Heart right ventricle (tissue), 16 donors: ENCODE results near the gene SERPINE2. TPM values are rescaled to one million over a fixed set of nuclear protein-coding genes. Genes with fewer than 3 reads are reported as not detected.

Experiments
- ATAC-seq, 8 donors: fragments of 200-7000 bp; cut with Tn5 transposase; one replicate each; pipeline ENCODE4 v1.9.1; 2020; ENCODE audit warnings: mild to moderate bottlenecking in 8 of 8, moderate library complexity in 8 of 8, moderate number of reproducible peaks in 1 of 8
- DNase-seq, 2 donors: peaks; one replicate each; pipeline ENCODE4 v3.0.0-alpha.2; 2020
- H3K27ac ChIP-seq, 10 donors: fragments of 200-600 bp; sonication (generic) in 2 of 10; one replicate each; pipeline versions ENCODE4 v1.5.0 to v1.8.0; 2020 to 2022; ENCODE audit warnings: mild to moderate bottlenecking in 3 of 10
- H3K27me3 ChIP-seq, 7 donors: fragments of 200-600 bp; one replicate each; pipeline ENCODE4 v1.8.0; 2021 to 2022; ENCODE audit warnings: mild to moderate bottlenecking in 2 of 7
- H3K36me3 ChIP-seq, 9 donors: fragments of 200-600 bp; sonication (generic) in 1 of 9; one replicate each; pipeline versions ENCODE4 v1.5.0 to v1.8.0; 2020 to 2022; ENCODE audit warnings: mild to moderate bottlenecking in 2 of 9
- H3K4me1 ChIP-seq, 9 donors: fragments of 200-600 bp; sonication (generic) in 1 of 9; one replicate each; pipeline versions ENCODE4 v1.5.0 to v1.8.0; 2020 to 2022; ENCODE audit warnings: mild to moderate bottlenecking in 4 of 9
- H3K4me3 ChIP-seq, 10 donors: fragments of 200-600 bp; sonication (generic) in 2 of 10; one replicate each; pipeline versions ENCODE4 v1.5.0 to v1.8.0; 2020 to 2022; ENCODE audit warnings: mild to moderate bottlenecking in 7 of 10, moderate library complexity in 2 of 10
- H3K9me3 ChIP-seq, 11 donors: fragments of 200-600 bp in 10 of 11; sonication (generic) in 2 of 11; one replicate each; pipeline versions ENCODE4 v1.5.0 to v1.8.0; 2013 to 2022; ENCODE audit warnings: mild to moderate bottlenecking in 2 of 11, control low read depth in 1 of 11, moderate library complexity in 1 of 11
- WGBS, 2 donors: extraction: QIAGEN DNeasy Blood & Tissue Kit; methylation state at CpG; one replicate each; pipeline ENCODE4 v1.1.7; 2013; ENCODE audit warnings: inconsistent platforms in 1 of 2; 5-methylcytosine and 5-hydroxymethylcytosine counted together
- intact Hi-C, 10 donors: fragments of 100-400 bp; cut with DNase I; formaldehyde crosslinking; loops; one replicate each; pipeline versions ENCODE4 v1.11.1 to v1.14.2; 2022
- polyA plus RNA-seq, 2 donors: library from polyadenylated mRNA; stranded (reverse); fragments of 200-250 nt; gene quantifications; one replicate each; pipeline ENCODE4 v1.2.3, GENCODE V29; 2013
- total RNA-seq, 10 donors: library from RNA; stranded (reverse); fragmentation: NEBNext Ultra II Directional in 3 of 10; extraction: Animal tissue kit (Norgen Biotek cat#: 25700) in 3 of 10; gene quantifications; one replicate each; pipeline versions ENCODE4 v1.2.1 to v1.2.4, GENCODE V29; 2021 to 2023
- TF ChIP-seq, protein P1 (sequence below), 9 donors: fragments of 200-600 bp; sonication (generic) in 2 of 9; IDR thresholded peaks; one replicate each; pipeline versions ENCODE4 v1.5.0 to v1.8.0; 2021 to 2022; ENCODE audit warnings: antibody characterized with exemption in 9 of 9, mild to moderate bottlenecking in 5 of 9, moderate library complexity in 1 of 9
- donor health status: Arrhythmogenic right ventricular cardiomyopathy.
- donor health status: ischemic (EF 13 %, LVEDD 7.1; RV severe dilation, severe dysfunction).
- donor health status: healthy with polysubstance abuse.
- donor health status: DM: no; HTN: yes; CAD: no.
- donor health status: DM: no; HTN: no; CAD: no.
- donor health status: ischemic (EF 25% LVEDD 6.9; RV normal size, moderate dysfunction).
- donor health status: ischemic (EF 25% LVEDD 5.7; RV mildly dilated, moderate dysfunction).
- donor health status: healthy.
- donor health status: DM: yes; HTN: yes; CAD: no.
- donor health status: Ischemic cardiomyopathy.
- donor health status: ischemic (EF 35%, LVEDD 5.7; RV mildly dilated, moderate dysfunction).
- donor health status: nonischemic (EF 11% LVEDD 7.7; RV severe dilation, severe dysfunction).
- donor health status: DM: yes; HTN: yes; CAD: no.
- donor health status: PGD.
- donor health status: ischemic (EF 29% LVEDD 5.4; RV normal size, mild dysfunction).
- donor health status: nonischemic (EF 23%, LVEDD 6.1; RV moderate dilation, normal function).

The SERPINE2 gene
- total and polyA plus RNA-seq, 12 donors = 5.3 to 56.6 (median 19.7) TPM

DNA sequence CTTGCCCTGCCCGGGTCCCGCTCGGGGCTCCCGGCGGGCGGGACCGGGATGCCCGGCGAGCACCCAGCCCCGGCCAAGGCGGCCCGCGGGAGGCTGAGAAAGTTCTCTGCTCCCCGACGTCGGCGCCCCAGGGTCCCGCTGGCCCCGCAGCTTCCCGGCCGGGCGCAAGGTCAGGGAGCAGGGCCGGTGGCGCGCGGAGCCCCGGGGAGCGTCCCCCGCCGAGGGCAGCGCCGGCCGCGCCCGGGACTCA is 331 bp downstream of the SERPINE2 start:
- Histone ChIP-seq H3K4me3 (peak overlapping the region; percentile 30 to 73 (median 64)), H3K4me1 (peaks cover 0 to 50% (median 14%) of the 10 kb centered on the region in 9 donors), H3K9me3 (no peaks in the 10 kb centered on the region), H3K36me3 (peaks cover 0 to 3% (median 0%) of the 10 kb centered on the region in 9 donors), H3K27me3 (peaks cover 0 to 76% (median 50%) of the 10 kb centered on the region in 7 donors), H3K27ac (peak overlapping the region in 9 of 10 donors; percentile 18 to 78 (median 64))
- DNase-seq (no peak), ATAC-seq (peak in 2 of 8 donors; percentile 39 to 42)
- intact Hi-C loops = loop anchor here in 4 of 10 donors (2.0 to 5.0 kb wide), 4 partner anchors 46 to 246 kb away; no protein-coding TSS in a partner anchor
- TF ChIP-seq, protein P1, sequence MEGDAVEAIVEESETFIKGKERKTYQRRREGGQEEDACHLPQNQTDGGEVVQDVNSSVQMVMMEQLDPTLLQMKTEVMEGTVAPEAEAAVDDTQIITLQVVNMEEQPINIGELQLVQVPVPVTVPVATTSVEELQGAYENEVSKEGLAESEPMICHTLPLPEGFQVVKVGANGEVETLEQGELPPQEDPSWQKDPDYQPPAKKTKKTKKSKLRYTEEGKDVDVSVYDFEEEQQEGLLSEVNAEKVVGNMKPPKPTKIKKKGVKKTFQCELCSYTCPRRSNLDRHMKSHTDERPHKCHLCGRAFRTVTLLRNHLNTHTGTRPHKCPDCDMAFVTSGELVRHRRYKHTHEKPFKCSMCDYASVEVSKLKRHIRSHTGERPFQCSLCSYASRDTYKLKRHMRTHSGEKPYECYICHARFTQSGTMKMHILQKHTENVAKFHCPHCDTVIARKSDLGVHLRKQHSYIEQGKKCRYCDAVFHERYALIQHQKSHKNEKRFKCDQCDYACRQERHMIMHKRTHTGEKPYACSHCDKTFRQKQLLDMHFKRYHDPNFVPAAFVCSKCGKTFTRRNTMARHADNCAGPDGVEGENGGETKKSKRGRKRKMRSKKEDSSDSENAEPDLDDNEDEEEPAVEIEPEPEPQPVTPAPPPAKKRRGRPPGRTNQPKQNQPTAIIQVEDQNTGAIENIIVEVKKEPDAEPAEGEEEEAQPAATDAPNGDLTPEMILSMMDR (IDR thresholded peaks at IDR 0.05) = no peak
- WGBS, 2 donors = 0 to 1% methylated on average over 18 to 35 of the region's 35 CpGs

- TF ChIP-seq, protein P1 (IDR thresholded peaks at IDR 0.05) = no peak
- H3K9me3 ChIP-seq = no peaks in the 10 kb centered on the region
- H3K36me3 ChIP-seq = peaks cover 0 to 3% (median 0%) of the 10 kb centered on the region in 9 donors
- intact Hi-C loops = loop anchor here in 4 of 10 donors (2.0 to 5.0 kb wide), 4 partner anchors 46 to 247 kb away; no protein-coding TSS in a partner anchor
- H3K4me3 ChIP-seq = peak overlapping the region; percentile 30 to 73 (median 64)
- H3K4me1 ChIP-seq = peaks cover 0 to 50% (median 14%) of the 10 kb centered on the region in 9 donors
- peak overlapping the region in 9 of 10 donors; percentile 18 to 78 (median 64) for H3K27ac ChIP-seq
- H3K27me3 ChIP-seq = peaks cover 0 to 75% (median 51%) of the 10 kb centered on the region in 7 donors
- WGBS, 2 donors = 3% methylated on average over 36 of the region's 36 CpGs
- ATAC-seq = peak in 3 of 8 donors; percentile 25 to 49 (median 32)
- peak in 1 of 2 donors; percentile 34 for DNase-seq
Observed at GRCh38 chr2:224038049-224038829, 847 bp downstream of the SERPINE2 start.

DNA sequence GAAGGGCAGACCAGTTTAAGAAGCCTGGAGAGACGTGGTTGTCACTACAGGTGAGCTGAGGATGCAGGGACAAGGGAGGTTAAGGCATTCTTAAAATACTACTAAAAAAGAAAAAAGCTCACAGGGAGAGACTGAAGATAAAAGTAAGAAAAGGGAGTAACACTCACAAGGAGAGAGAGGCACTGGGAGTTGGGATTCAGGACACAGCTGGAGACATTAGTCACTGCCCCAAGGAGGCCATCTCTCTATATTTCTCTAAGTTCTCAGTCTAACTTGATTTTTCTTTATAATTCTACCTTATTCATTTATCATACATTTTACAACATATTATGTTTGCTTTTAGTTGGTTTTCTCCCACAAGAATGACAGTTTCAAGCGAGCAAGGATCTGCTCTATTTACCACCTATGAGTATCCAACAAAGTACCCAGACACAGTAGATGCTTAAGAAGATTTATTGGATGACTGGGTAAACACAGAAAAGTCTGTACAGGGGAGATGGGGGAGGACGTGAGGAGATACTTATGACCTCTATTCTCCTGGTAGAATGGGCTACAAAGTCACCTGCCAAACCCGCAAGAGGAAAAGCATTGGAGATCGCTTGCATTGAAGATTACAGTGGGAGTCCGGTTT is 2.2 kb downstream of the SERPINE2 start:
- H3K27ac ChIP-seq = no peak overlapping the region
- ATAC-seq (no peak), DNase-seq (no peak)
- TF ChIP-seq, protein P1 (IDR thresholded peaks at IDR 0.05) = no peak
- H3K9me3 ChIP-seq = no peaks in the 10 kb centered on the region
- peaks cover 0 to 73% (median 51%) of the 10 kb centered on the region in 7 donors for H3K27me3 ChIP-seq
- WGBS, 2 donors = 84 to 85% methylated on average over 6 of the region's 6 CpGs
- peaks cover 0 to 51% (median 11%) of the 10 kb centered on the region in 9 donors for H3K4me1 ChIP-seq
- intact Hi-C loops = loop anchor here in 4 of 10 donors (5.0 kb wide), 3 partner anchors 45 to 245 kb away; no protein-coding TSS in a partner anchor
- peaks cover 0 to 3% (median 0%) of the 10 kb centered on the region in 9 donors for H3K36me3 ChIP-seq
- H3K4me3 ChIP-seq = peak overlapping the region in 5 of 10 donors; percentile 63 to 73 (median 66)

GRCh38 chr2:224034017-224034416 is 5.1 kb downstream of the SERPINE2 start:
- H3K4me3 ChIP-seq = no peak overlapping the region
- no peak for ATAC-seq
- 89 to 93% methylated on average over 5 of the region's 5 CpGs for WGBS, 2 donors

More at GRCh38 chr2:224034017-224034416, 5.1 kb downstream of the SERPINE2 start:
- H3K27me3 ChIP-seq = peaks cover 0 to 67% (median 41%) of the 10 kb centered on the region in 7 donors
- DNase-seq = no peak
- H3K36me3 ChIP-seq = peaks cover 0 to 3% (median 0%) of the 10 kb centered on the region in 9 donors
- intact Hi-C loops = no loop called here
- TF ChIP-seq, protein P1 (IDR thresholded peaks at IDR 0.05) = no peak
- H3K4me1 ChIP-seq = peaks cover 0 to 33% (median 9%) of the 10 kb centered on the region in 9 donors
- H3K27ac ChIP-seq = no peak overlapping the region
- H3K9me3 ChIP-seq = no peaks in the 10 kb centered on the region
